ENCODE data around the gene SLC22A12.

- TF ChIP-seq EZH2phosphoT487 (IDR thresholded peaks at IDR 0.05; ENCODE audit: borderline replicate concordance) (no peak), CTCF (conservative IDR thresholded peaks at IDR 0.05; ENCODE audit: low read length) (no peak)
These were observed 30.4 kb downstream of the SLC22A12 start for GRCh38 chr11:64621283-64622019.

All from Loucy (cell line).